Thyroid gland (tissue), 4 donors: Measurements from ENCODE around the gene MPST.

Experiments used
- CTCF ChIP-seq, 6 experiments: fragments of 200-600 bp in 3 of 6; fragments of 450-650 bp in 3 of 6; sonication (generic) in 3 of 6; IDR thresholded peaks; one replicate each; pipeline ENCODE4 v1.5.1; 2016 to 2019; ENCODE audit warnings: antibody characterized with exemption in 6 of 6, mild to moderate bottlenecking in 2 of 6, inconsistent platforms in 1 of 6, moderate library complexity in 1 of 6
- POLR2A ChIP-seq, 2 donors: fragments of 450-650 bp; IDR thresholded peaks; one replicate each; pipeline ENCODE4 v1.6.1; 2017; ENCODE audit warnings: antibody characterized with exemption in 2 of 2, mild to moderate bottlenecking in 2 of 2, moderate library complexity in 1 of 2

GRCh38 chr22:37032535-37033460, 13.3 kb downstream of the MPST start:
- TF ChIP-seq CTCF (IDR thresholded peaks at IDR 0.05) (no peak), POLR2A (IDR thresholded peaks at IDR 0.05) (no peak)
